Activated T-cell treated with anti-CD3 and anti-CD28 coated beads for 1 hour (primary cell): ENCODE results near the gene LYRM1.

Experiments used
- DNase-seq: peaks from one replicate; pipeline ENCODE4 v3.0.0-alpha.2; 2020; ENCODE audit warnings: low read depth

Gene LYRM1

GRCh38 chr16:20871941-20872815 is 28.4 kb upstream of the LYRM1 start:
- no peak for DNase-seq

- no peak for DNase-seq
Observed at GRCh38 chr16:20873331-20873730, 27.2 kb upstream of the LYRM1 start.

DNA sequence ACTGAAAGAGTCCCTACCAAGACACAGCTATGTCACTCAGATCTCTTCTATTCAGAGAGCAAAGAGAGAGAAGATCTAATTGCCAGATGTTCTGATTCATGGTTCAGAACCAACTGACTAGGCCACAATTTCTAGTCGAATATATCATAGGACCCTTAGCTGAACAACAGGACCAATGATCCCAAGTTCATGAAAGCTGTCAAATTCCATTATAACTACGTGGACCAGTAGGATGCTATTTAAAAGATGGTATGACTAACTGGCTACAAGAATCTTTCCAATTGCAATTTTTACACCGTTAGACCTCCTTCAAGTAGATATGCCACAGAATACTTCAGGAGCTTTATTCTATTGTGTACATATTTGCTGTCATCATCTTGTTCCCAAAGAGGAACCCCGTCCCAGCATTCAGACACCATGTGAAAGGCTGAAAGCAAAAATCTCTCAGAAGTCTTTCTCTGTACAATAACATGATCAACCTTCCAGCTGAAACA is 26.4 kb upstream of the LYRM1 start:
- no peak for DNase-seq

DNA sequence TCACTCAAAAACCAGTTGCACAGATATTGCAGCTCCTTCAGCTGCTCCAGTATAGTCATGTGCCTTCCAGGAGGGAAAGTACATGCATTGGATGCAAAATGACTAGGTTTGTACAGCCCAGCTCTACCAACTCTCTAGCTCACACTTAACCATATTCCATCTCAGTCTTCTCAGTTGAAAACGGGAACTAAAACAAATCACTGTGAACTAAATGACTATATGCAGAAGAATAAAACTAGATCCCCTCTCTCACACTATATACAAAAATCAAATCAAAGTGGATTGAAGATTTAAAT is 25.3 kb upstream of the LYRM1 start:
- no peak for DNase-seq

DNA sequence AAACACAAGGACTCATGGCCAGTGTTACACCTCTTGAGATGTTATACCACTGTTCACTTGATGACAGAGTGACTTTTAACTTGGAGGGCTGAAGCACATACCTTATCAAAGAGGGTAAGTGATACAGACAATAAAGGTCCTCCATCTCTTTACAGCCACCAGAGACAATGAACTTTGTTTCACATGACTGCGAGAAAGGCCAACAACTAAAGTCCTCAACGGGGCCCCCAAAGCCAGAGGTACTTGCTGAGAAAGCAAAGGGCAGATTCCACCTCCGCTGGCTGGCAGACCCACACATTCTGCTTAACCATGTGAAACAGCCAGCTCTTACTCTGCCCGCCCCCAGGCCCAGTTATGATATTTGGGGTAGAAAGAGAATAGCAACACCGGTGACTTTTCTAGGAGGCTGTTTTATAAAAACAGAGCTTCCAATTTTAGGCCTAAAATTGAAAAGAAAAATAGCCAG is 21.9 kb upstream of the LYRM1 start:
- DNase-seq, result no peak

- no peak for DNase-seq
Observed at GRCh38 chr16:20879175-20880040, 21.2 kb upstream of the LYRM1 start.

GRCh38 chr16:20880867-20881502 is 19.6 kb upstream of the LYRM1 start:
- DNase-seq, result no peak

DNA sequence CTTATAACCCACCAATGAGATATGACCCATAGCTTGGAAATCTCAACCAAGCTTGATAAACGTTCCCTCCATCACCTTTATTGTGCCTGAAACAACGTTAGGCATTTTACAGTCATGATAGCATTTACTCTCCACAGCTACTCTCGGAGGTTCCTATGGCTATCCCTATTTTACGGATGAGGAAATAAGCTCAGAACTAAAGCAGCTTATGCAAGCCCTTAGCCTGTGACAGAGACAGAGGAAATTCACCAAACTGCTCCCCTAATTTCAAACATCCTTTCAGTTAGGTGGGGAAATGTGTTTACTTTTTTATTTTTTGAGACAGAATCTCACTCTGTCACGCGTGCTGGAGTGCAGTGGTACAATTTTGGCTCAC is 19.1 kb upstream of the LYRM1 start:
- DNase-seq, result no peak

DNA sequence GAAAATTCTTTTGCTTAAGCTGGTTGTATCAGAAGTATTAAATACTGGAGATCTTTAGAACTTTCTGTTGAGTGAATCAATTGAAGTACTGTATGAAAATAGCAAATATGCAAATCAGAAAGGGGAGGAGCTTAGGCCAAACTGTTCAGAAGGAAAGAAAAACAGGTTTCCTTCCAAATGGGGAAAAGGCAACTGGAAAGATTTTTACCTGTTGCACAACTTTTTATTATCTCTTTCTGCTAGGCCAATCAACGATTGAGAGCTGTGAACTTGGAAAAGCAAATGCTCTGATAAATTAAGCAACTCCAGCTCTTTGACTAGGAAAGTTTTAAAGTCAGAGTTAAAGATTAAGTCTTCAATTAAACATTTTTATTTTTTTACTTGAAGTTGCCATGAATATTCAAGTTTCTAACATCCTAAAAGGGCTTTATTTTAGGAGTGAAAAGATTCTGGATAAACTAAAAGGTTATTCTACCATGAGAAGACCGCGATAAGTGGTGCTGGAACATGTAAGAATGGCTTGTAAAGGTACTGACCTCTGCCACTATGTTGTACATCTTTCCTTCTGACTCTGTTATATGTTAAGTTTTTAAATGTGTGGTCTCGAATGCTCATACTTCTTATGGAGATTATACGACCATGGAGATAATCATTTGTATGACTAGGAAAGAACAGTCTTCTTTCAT is 16.9 kb upstream of the LYRM1 start:
- no peak for DNase-seq

DNA sequence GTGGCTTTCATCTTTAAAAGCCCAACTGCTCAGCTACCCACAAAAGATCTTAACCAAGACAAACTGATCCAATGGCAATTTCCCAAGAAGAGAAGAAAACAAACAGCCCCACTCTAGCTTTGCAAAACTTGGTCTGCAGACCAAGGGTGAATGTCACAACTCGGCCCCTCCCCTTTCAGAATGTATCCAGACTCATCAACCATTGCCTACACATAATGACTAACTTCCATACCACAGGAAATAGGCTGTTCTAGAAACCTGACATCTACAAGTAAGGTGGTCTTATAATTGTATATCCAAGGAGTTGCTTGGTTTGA is 16.4 kb upstream of the LYRM1 start:
- no peak for DNase-seq

- DNase-seq, result no peak
Observed at GRCh38 chr16:20886320-20886719, 14.3 kb upstream of the LYRM1 start.

GRCh38 chr16:20887207-20887606 is 13.4 kb upstream of the LYRM1 start:
- no peak for DNase-seq

DNA sequence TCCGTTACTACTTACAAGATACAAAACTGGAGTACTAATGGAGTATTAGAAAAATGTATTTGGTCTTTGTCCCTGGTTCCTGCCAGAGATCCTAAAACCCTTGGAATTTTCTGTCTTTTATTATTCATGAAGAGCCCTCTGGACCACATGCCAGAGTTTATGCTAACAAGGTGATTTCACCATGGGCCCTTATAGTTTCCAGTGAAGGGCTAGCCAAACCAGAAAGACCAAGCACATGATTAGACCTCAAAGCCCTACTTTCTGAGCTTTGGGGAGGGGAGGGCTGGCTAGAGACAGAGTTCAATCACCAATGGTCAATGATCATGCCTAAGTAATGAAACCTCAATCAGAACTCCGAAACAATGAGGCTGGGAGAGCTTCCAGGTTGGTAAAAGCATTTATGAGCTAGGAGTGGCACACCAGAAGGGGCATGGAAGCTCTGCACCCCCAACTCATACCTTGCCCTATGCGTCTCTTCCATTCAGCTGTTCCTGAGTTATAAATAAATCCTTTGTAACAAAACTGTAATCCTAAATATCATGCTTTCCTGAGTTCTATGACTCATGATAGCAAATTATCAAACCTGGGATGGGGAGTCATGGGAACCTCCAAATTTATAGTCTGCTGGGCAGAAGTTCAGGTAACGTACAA is 10.8 kb upstream of the LYRM1 start:
- DNase-seq, result no peak

- DNase-seq, result no peak
Observed at GRCh38 chr16:20894388-20894787, 6.2 kb upstream of the LYRM1 start.

DNA sequence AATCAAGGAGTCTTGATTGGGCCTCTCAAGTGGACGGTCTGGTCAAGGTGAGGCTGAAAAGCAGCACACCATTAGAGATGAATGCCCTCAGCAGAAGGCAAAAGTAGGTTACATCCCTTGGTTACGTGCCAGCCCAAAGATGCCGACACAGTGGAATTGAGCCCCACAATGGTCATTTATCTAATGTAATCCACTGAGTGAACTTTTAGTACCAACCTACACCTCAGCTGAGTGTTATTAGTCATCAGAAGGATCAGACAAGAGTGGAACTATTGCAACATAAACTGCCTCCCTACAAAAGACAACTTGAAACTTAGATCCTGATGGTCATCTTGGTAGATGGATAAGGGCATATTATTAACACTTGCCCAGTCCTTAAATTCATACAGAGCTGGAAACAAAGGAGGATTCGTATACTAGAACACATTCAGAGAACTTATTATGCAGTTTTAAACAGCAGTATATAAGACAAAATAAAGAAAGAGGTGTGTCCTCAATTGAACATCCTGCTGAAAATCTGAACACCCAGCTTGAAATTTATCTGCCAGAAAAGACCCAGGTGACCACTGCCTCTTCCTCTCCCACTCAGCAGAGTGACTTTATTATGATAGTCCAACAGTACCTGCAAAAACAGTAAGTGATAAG is 3.2 kb upstream of the LYRM1 start:
- no peak for DNase-seq

- no peak for DNase-seq
Observed at GRCh38 chr16:20897922-20898321, 2.6 kb upstream of the LYRM1 start.

DNA sequence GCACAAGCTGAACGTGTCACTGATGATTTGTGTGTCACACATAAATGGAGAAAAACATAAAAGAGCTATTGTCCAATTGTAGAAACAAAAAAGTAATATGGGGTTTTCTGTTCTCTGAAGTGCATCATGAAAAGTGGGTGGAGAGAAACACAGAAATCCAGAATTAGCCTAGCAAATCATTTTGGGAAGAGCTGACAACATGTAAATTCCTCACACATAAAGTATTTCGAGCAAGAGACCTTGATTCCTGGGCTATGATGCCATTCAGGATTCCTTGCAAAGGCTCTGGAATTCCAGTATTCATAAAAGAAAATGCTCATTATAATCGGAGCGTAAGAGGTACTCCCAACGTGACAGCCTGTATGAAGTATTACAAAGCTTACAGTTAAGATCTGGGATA is 1.5 kb upstream of the LYRM1 start:
- no peak for DNase-seq

GRCh38 chr16:20899477-20900298 is 883 bp upstream of the LYRM1 start:
- peak; percentile 12 for DNase-seq

GRCh38 chr16:20901068-20901435 is 481 bp downstream of the LYRM1 start:
- DNase-seq, result no peak

- no peak for DNase-seq
Observed at GRCh38 chr16:20901436-20902112, 1.0 kb downstream of the LYRM1 start.
